HepG2 (cell line): ENCODE measurements around the gene SLC51B. TPM values are rescaled to one million over a fixed set of nuclear protein-coding genes. Genes with fewer than 3 reads are reported as not detected.

Experiments
- ATAC-seq: fragments of 200-7000 bp; cut with Tn5 transposase; 3 replicates; pipeline ENCODE4 v1.9.1; 2020; ENCODE audit warnings: mild to moderate bottlenecking, moderate library complexity
- BruUV-seq: library from RNA; stranded (reverse); fragments of 400-500 nt; replicated peaks from 2 replicates; lab custom pipeline; 2021; lab: Mats Ljungman, UMichigan
- CTCF ChIA-PET: fragments of 300-600 bp; formaldehyde crosslinking; extraction: SDS; loops from one replicate; lab custom pipeline; 2021; ENCODE audit warnings: low total read pairs, inconsistent platforms, low intra/inter-chr PET ratio; lab: Yijun Ruan, JAX
- POLR2A ChIA-PET: fragments of 350-600 bp; sonication (Branson Sonifier 250); formaldehyde crosslinking; loops from one replicate; lab custom pipeline; 2020; ENCODE audit warnings: antibody characterized with exemption, inconsistent platforms; lab: Yijun Ruan, JAX
- DNase-seq: peaks from one replicate; pipeline ENCODE4 v3.0.0-alpha.2; 2015; ENCODE audit warnings: low spot score
- FAIRE-seq: peaks from 3 replicates; lab custom pipeline; 2011; peaks lifted over from hg19 to GRCh38; lab: Jason Lieb, UNC
- H2AFZ ChIP-seq: one replicate; pipeline ENCODE4 v1.6.1; 2011; ENCODE audit warnings: low read length, inconsistent platforms
- H3K27ac ChIP-seq: fragments of 300-600 bp; 3 replicates; pipeline ENCODE4 v1.8.0; 2011; ENCODE audit warnings: mixed run types, mild to moderate bottlenecking, mixed read lengths, low read length, inconsistent platforms; ENCODE audit not compliant: insufficient read depth; ENCODE audit errors: extremely low read length
- H3K27me3 ChIP-seq, 2 experiments: fragments of 200-600 bp in 1 of 2; 2 replicates in 1 of 2; 3 replicates in 1 of 2; pipeline versions ENCODE4 v1.6.0 to v1.8.0; 2011; ENCODE audit warnings: low read length in 2 of 2, mild to moderate bottlenecking in 2 of 2, moderate library complexity in 2 of 2, inconsistent platforms in 1 of 2; ENCODE audit not compliant: insufficient read depth in 2 of 2, control insufficient read depth in 1 of 2
- H3K36me3 ChIP-seq, 2 experiments: fragments of 200-600 bp in 1 of 2; replicated peaks in 1 of 2; 2 replicates in 1 of 2; 3 replicates in 1 of 2; pipeline versions ENCODE4 v1.5.1 to v1.8.0; 2011; ENCODE audit warnings: low read length in 2 of 2, inconsistent platforms in 1 of 2; ENCODE audit not compliant: insufficient read depth in 2 of 2, control insufficient read depth in 1 of 2
- H3K4me1 ChIP-seq: 2 replicates; pipeline ENCODE4 v1.5.1; 2012; ENCODE audit warnings: low read length, inconsistent platforms; ENCODE audit not compliant: insufficient read depth
- H3K4me2 ChIP-seq: 2 replicates; pipeline ENCODE4 v1.6.0; 2011; ENCODE audit warnings: low read depth, low read length, inconsistent platforms
- H3K4me3 ChIP-seq, 3 experiments: fragments of 200-600 bp in 1 of 3; sonication (generic), shearing (Covaris generic) in 1 of 3; replicated peaks in 1 of 3; 2 replicates each; pipeline ENCODE4 v1.5.1; 2011 to 2016; ENCODE audit warnings: low read length in 3 of 3, inconsistent platforms in 2 of 3, low read depth in 2 of 3, mild to moderate bottlenecking in 2 of 3, control low read depth in 1 of 3, mixed read lengths in 1 of 3; ENCODE audit not compliant: insufficient read depth in 1 of 3
- H3K79me2 ChIP-seq: one replicate; pipeline ENCODE4 v1.6.1; 2011; ENCODE audit warnings: low read length, inconsistent platforms; ENCODE audit not compliant: insufficient read depth
- H3K9ac ChIP-seq: 2 replicates; pipeline ENCODE4 v1.6.0; 2011; ENCODE audit warnings: mild to moderate bottlenecking, low read depth, low read length, inconsistent platforms; ENCODE audit not compliant: insufficient read depth
- H3K9me3 ChIP-seq: 2 replicates; pipeline ENCODE4 v1.5.1; 2012; ENCODE audit warnings: mild to moderate bottlenecking, low read length
- H4K20me1 ChIP-seq: 2 replicates; pipeline ENCODE4 v1.6.0; 2011; ENCODE audit warnings: inconsistent platforms, mild to moderate bottlenecking, low read length, moderate library complexity; ENCODE audit not compliant: insufficient read depth
- ZMYM3 ChIP-seq: sonication (generic); formaldehyde crosslinking; IDR thresholded peaks from 2 replicates; pipeline ENCODE4 v1.5.1; 2020; ENCODE audit warnings: mild to moderate bottlenecking, missing genetic modification reagents
- ZNF720 ChIP-seq: sonication (generic); formaldehyde crosslinking; IDR thresholded peaks from 2 replicates; pipeline ENCODE4 v1.4.0; 2020; ENCODE audit warnings: missing genetic modification reagents
- ZNF724P ChIP-seq: sonication (generic); formaldehyde crosslinking; IDR thresholded peaks from 2 replicates; pipeline ENCODE4 v1.8.0; 2022; ENCODE audit warnings: missing genetic modification reagents, borderline replicate concordance
- WGBS: methylation state at CpG from one replicate; pipeline ENCODE4 v1.1.6; 2017; ENCODE audit warnings: low lambda C conversion rate; 5-methylcytosine and 5-hydroxymethylcytosine counted together
- in situ Hi-C: cut with HindIII; loops from 2 replicates; pipeline ENCODE4 v1.10.0; 2017; ENCODE audit warnings: low pct_unique_long_range_greater_than_20kb; ENCODE audit not compliant: extremely low pct_ligation_motif_present
- intact Hi-C: fragments of 100-400 bp; cut with micrococcal nuclease; formaldehyde crosslinking; loops from one replicate; pipeline ENCODE4 v1.10.0; 2022; ENCODE audit not compliant: unreplicated experiment
- polyA plus RNA-seq, 8 experiments: library from polyadenylated mRNA; depleted of rRNA in 3 of 8; stranded (reverse) in 7 of 8; unstranded in 1 of 8; fragments of >200 nt; fragmentation: Illumina TruSeq in 4 of 8; extraction: Trizol in 4 of 8; gene quantifications; 2 replicates each; pipeline versions ENCODE4 v1.2.1 to v1.2.3, GENCODE V29; 2011 to 2016; ENCODE audit warnings: low read depth in 4 of 8, missing spikeins in 1 of 8, mixed read lengths in 1 of 8; ENCODE audit not compliant: insufficient read depth in 1 of 8
- total RNA-seq, 5 experiments: library from RNA; depleted of rRNA; stranded (reverse); fragments of >200 nt; fragmentation: Illumina TruSeq; extraction: Trizol; gene quantifications; 2 replicates each; pipeline ENCODE4 v1.2.3, GENCODE V29; 2016; ENCODE audit warnings: low read depth in 1 of 5
- TF ChIP-seq, protein P1 (sequence below): sonication (generic); formaldehyde crosslinking; IDR thresholded peaks from 2 replicates; pipeline ENCODE4 v1.9.0; 2021; ENCODE audit warnings: missing genetic modification reagents, borderline replicate concordance
- TF ChIP-seq, protein P2 (sequence below): sonication (generic); formaldehyde crosslinking; IDR thresholded peaks from 2 replicates; pipeline ENCODE4 v1.5.0; 2020; ENCODE audit warnings: missing genetic modification reagents

SLC51B gene
- total and polyA plus RNA-seq, 2 of the 13 experiments (the other 11 are each of a cell fraction or from before 2014, with no cell fraction given), result 14.9 to 17.1 TPM

DNA sequence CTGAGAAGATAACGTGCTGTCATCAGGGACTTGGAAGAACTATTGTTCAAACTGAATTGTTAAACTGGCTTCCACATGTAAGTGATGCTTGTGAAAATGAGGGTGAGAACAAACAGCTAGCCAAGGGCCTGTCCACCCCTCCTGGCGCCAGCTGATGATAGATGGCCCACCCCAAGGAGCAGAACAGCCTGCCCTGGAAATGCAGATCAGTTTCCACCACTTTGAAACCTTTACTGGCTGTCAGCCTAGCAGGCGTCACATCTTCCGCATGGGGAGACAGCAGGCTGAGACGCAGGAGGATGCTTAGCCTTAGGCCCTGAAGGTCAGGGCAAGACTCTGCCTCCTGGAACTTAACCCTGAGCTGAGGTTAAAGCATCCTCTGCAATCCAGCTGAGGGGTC is 6.4 kb upstream of the SLC51B start (continued):
- TF ChIP-seq, protein P1, sequence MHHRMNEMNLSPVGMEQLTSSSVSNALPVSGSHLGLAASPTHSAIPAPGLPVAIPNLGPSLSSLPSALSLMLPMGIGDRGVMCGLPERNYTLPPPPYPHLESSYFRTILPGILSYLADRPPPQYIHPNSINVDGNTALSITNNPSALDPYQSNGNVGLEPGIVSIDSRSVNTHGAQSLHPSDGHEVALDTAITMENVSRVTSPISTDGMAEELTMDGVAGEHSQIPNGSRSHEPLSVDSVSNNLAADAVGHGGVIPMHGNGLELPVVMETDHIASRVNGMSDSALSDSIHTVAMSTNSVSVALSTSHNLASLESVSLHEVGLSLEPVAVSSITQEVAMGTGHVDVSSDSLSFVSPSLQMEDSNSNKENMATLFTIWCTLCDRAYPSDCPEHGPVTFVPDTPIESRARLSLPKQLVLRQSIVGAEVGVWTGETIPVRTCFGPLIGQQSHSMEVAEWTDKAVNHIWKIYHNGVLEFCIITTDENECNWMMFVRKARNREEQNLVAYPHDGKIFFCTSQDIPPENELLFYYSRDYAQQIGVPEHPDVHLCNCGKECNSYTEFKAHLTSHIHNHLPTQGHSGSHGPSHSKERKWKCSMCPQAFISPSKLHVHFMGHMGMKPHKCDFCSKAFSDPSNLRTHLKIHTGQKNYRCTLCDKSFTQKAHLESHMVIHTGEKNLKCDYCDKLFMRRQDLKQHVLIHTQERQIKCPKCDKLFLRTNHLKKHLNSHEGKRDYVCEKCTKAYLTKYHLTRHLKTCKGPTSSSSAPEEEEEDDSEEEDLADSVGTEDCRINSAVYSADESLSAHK (CRISPR knock-in tag), result no peak

DNA sequence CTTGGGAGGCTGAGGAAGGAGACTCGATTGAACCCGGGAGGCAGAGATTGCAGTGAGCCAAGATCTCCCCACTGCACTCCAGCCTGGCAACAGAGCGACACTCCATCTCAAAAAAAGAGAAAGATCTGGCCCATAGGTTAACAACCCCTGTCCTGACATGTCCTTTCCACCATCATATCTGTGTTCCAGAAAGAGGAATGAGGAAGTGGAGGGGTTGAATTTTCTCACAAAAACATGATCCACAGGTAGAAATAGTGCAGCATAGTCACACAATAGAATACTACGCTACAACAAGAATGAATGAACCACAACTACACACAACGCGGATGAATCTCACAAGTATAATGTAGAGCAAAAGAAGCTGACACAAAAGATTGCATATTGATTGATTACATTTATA is 4.7 kb upstream of the SLC51B start:
- ATAC-seq, result no peak
- ChIA-PET POLR2A (no interaction called here), CTCF (no interaction called here)
- Histone ChIP-seq H3K4me2 (no peak overlapping the region), H3K4me1 (peaks cover 78% of the 10 kb centered on the region), H3K9me3 (no peaks in the 10 kb centered on the region), H3K79me2 (no peaks in the 10 kb centered on the region), H3K27ac (no peak overlapping the region), H4K20me1 (no peaks in the 10 kb centered on the region), H3K9ac (no peak overlapping the region), H2AFZ (no peak overlapping the region), H3K4me3 (no peak overlapping the region), H3K36me3 (no peaks in the 10 kb centered on the region), H3K27me3 (no peaks in the 10 kb centered on the region)
- BruUV-seq, result no TSS peak
- DNase-seq, result no peak
- no peak for TF ChIP-seq ZNF724P (CRISPR knock-in tag)
- FAIRE-seq, result no peak
- WGBS, result 87% methylated on average over 6 of the region's 6 CpGs
- intact Hi-C loops, result no loop called here
- in situ Hi-C loops, result no loop called here

DNA sequence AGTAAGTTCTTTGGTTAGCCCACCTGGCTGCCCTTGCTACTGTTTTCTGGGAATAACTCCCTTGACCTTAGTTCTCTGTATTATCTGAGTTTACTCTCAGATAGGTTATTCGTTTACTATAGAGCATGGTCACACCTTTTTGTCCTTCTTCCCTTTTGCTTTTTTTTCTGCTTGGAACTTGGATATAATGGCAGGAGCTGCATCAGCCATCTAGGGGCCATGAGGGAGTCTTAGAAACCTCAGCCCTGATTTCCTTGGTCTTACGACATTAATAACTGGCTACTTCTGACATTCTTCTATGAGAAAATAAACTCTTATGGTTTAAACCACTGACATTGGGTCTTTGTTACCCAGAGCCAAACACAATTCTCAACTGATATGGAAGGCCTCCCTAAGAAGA is 3.4 kb upstream of the SLC51B start:
- CTCF ChIA-PET, result no interaction called here
- DNase-seq, result no peak
- no peak for FAIRE-seq
- no peaks in the 10 kb centered on the region for H4K20me1 ChIP-seq
- POLR2A ChIA-PET, result no interaction called here
- WGBS, result 68% methylated on average over 2 of the region's 2 CpGs
- intact Hi-C loops (no loop called here), in situ Hi-C loops (no loop called here)
- no peak overlapping the region for H3K27ac ChIP-seq
- TF ChIP-seq, protein P2, sequence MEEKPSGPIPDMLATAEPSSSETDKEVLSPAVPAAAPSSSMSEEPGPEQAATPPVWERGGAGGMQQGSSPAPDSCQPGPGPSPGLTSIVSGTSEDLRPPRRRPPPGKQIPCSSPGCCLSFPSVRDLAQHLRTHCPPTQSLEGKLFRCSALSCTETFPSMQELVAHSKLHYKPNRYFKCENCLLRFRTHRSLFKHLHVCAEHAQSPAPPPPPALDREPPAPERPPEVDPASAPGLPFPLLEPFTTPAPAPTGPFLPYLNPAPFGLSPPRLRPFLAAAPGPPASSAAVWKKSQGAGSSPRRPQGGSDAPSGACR (CRISPR knock-in tag), result no peak
- no peak for TF ChIP-seq ZNF720 (CRISPR knock-in tag)
- TF ChIP-seq ZMYM3 (CRISPR knock-in tag), result peak; percentile 84
- no peak overlapping the region for H3K4me2 ChIP-seq
- BruUV-seq, result no TSS peak
- H3K4me1 ChIP-seq, result peaks cover 91% of the 10 kb centered on the region
- no peaks in the 10 kb centered on the region for H3K9me3 ChIP-seq
- no peak overlapping the region for H2AFZ ChIP-seq
- no peak for ATAC-seq
- no peaks in the 10 kb centered on the region for H3K79me2 ChIP-seq
- H3K9ac ChIP-seq, result no peak overlapping the region
- H3K4me3 ChIP-seq, result no peak overlapping the region
- H3K36me3 ChIP-seq, result no peaks in the 10 kb centered on the region
- no peaks in the 10 kb centered on the region for H3K27me3 ChIP-seq
